ENCODE results near the gene NASP. TPM values are rescaled to one million over a fixed set of nuclear protein-coding genes. Genes with fewer than 3 reads are reported as not detected.

Gene NASP
- total and polyA plus RNA-seq, 2 of the 13 experiments (the other 11 are each of a cell fraction or from before 2014, with no cell fraction given) = 132 to 256 TPM

DNA sequence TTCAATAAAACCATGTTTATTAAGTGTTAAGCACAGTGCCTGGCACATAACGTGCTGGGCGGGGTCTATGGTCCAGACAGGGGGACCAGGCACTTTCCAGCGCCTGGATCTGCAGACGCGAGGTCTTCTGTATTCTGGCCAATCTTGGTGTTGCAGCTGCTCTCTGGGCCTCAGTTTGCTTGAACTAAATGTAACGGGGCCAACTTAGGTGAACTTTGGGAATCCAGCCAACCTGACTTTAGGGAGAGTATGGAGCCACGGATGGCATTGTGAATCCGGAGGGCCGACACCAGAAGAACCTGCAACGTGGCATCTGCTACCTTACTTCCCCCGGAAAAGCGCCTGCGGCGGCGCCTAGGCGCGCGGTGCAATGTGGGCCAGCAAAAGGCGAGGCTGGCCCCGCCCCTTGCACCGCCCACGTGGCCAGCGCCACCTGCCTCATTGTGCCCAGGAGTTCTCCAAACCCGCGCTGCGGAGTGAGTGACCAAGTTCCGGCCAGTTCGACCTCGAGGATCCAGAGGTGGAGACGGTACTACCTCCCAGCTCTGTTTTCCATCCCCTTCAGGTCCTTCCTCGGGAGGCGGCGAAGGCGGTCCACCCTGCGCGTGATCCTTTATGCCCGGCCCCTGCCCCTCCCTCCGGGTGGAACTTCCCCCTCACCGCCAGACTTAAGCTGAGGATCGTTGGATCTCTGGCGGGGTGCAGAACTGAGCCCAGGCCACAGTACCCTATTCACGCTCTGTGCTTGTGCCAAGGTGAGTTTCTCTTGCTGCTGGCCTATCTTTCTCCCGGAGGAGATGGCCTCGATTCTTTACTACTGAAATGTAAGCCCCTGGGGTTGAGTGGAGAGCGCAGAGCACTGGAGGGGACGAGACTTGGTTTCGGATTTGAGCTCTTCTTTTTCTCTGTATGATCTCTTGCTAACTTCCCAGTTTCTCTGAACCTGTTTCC, 33.2 kb upstream of the NASP start, which contains the start of gene AKR1A1 (continued):
- no peak for TF ChIP-seq E2F5 (CRISPR knock-in tag; conservative IDR thresholded peaks at IDR 0.05)
- TF ChIP-seq CREBL2 (CRISPR knock-in tag; IDR thresholded peaks at IDR 0.05; ENCODE audit: borderline replicate concordance) = peak; percentile 68; the same call in 1 of the 2 replicates
- no peak for TF ChIP-seq JDP2 (CRISPR knock-in tag; IDR thresholded peaks at IDR 0.05; ENCODE audit: borderline replicate concordance)
- TF ChIP-seq MEIS1 (CRISPR knock-in tag; IDR thresholded peaks at IDR 0.05; ENCODE audit: borderline replicate concordance) = peak; percentile 32; the same call in 1 of the 2 replicates
- no peak for TF ChIP-seq MAFF (IDR thresholded peaks at IDR 0.05; ENCODE audit: low read depth, low read length)
- TF ChIP-seq NKX3-1 (CRISPR knock-in tag; IDR thresholded peaks at IDR 0.05) = no peak
- TF ChIP-seq MAFK (conservative IDR thresholded peaks at IDR 0.05 in 1 of 2, IDR thresholded peaks at IDR 0.05 in 1 of 2; ENCODE audit: low read length in 2 of 2) = no peak
- TF ChIP-seq ZNF629 (CRISPR knock-in tag; conservative IDR thresholded peaks at IDR 0.05) = peak; percentile 19; the same call in 1 of the 2 replicates
- peak; percentile 42; the same call in 1 of the 2 replicates for TF ChIP-seq ZNF615 (CRISPR knock-in tag; IDR thresholded peaks at IDR 0.05; ENCODE audit: borderline replicate concordance)
- peak; percentile 93 for TF ChIP-seq IKZF4 (CRISPR knock-in tag; IDR thresholded peaks at IDR 0.05; ENCODE audit: borderline replicate concordance, low read depth, not compliant biosample characterization)
- no peak; the same call in 1 of the 2 replicates for TF ChIP-seq ATF3 (CRISPR knock-in tag; IDR thresholded peaks at IDR 0.05)
- TF ChIP-seq, protein P1, sequence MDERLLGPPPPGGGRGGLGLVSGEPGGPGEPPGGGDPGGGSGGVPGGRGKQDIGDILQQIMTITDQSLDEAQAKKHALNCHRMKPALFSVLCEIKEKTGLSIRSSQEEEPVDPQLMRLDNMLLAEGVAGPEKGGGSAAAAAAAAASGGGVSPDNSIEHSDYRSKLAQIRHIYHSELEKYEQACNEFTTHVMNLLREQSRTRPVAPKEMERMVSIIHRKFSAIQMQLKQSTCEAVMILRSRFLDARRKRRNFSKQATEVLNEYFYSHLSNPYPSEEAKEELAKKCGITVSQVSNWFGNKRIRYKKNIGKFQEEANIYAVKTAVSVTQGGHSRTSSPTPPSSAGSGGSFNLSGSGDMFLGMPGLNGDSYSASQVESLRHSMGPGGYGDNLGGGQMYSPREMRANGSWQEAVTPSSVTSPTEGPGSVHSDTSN (CRISPR knock-in tag; IDR thresholded peaks at IDR 0.05) = no peak
- peak; percentile 81 for TF ChIP-seq GMEB1 (CRISPR knock-in tag; IDR thresholded peaks at IDR 0.05; ENCODE audit: borderline replicate concordance)
- TF ChIP-seq KAT2B (IDR thresholded peaks at IDR 0.05; ENCODE audit: borderline replicate concordance, low read depth, low read length) = no peak
- TF ChIP-seq FOXA1 (IDR thresholded peaks at IDR 0.05) = no peak
- TF ChIP-seq FOXA1 (CRISPR knock-in tag; IDR thresholded peaks at IDR 0.05) = no peak
- peak; percentile 84 for TF ChIP-seq HNRNPLL (IDR thresholded peaks at IDR 0.05; ENCODE audit: low read depth, low read length, poor library complexity, severe bottlenecking)
- peak; percentile 62; the same call in 1 of the 2 replicates for TF ChIP-seq ZNF510 (CRISPR knock-in tag; IDR thresholded peaks at IDR 0.05; ENCODE audit: low read depth)
- TF ChIP-seq, protein P2, sequence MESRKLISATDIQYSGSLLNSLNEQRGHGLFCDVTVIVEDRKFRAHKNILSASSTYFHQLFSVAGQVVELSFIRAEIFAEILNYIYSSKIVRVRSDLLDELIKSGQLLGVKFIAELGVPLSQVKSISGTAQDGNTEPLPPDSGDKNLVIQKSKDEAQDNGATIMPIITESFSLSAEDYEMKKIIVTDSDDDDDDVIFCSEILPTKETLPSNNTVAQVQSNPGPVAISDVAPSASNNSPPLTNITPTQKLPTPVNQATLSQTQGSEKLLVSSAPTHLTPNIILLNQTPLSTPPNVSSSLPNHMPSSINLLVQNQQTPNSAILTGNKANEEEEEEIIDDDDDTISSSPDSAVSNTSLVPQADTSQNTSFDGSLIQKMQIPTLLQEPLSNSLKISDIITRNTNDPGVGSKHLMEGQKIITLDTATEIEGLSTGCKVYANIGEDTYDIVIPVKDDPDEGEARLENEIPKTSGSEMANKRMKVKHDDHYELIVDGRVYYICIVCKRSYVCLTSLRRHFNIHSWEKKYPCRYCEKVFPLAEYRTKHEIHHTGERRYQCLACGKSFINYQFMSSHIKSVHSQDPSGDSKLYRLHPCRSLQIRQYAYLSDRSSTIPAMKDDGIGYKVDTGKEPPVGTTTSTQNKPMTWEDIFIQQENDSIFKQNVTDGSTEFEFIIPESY (CRISPR knock-in tag; IDR thresholded peaks at IDR 0.05) = peak; percentile 6; the same call in 1 of the 2 replicates
- TF ChIP-seq AKAP8 (CRISPR knock-in tag; IDR thresholded peaks at IDR 0.05) = 0 out of 2 replicates have a peak, but pooled peaks have one; percentile 50
- TF ChIP-seq RARA (CRISPR knock-in tag; IDR thresholded peaks at IDR 0.05) = peak; percentile 46; the same call in 1 of the 2 replicates
- no peak for TF ChIP-seq MAF1 (CRISPR knock-in tag; IDR thresholded peaks at IDR 0.05; ENCODE audit: borderline replicate concordance)

Data from HepG2 (cell line).